Activated CD4-positive, alpha-beta T cell treated with anti-CD3 and anti-CD28 coated beads, Interleukin-2, Interleukin-4, amounts not matched to agents 100 ng/mL and 50 ng/mL, durations not matched to agents 16 hours and 8 hours (primary cell): ENCODE results near the gene TTYH3.

Source experiments
- DNase-seq: peaks from one replicate; pipeline ENCODE4 v3.0.0-alpha.2; 2020; ENCODE audit warnings: low spot score

Gene TTYH3

GRCh38 chr7:2616387-2617324 lies 15.1 kb upstream of the TTYH3 start:
- no peak for DNase-seq

GRCh38 chr7:2617325-2617905 lies 14.4 kb upstream of the TTYH3 start:
- no peak for DNase-seq

- no peak for DNase-seq
Observed at GRCh38 chr7:2619116-2619515, 12.7 kb upstream of the TTYH3 start.

GRCh38 chr7:2621061-2621828 lies 10.5 kb upstream of the TTYH3 start:
- DNase-seq = no peak

- DNase-seq = no peak
Observed at GRCh38 chr7:2621948-2622640, 9.7 kb upstream of the TTYH3 start.

GRCh38 chr7:2622869-2623697 lies 8.7 kb upstream of the TTYH3 start:
- DNase-seq = no peak

GRCh38 chr7:2623698-2624014 lies 8.1 kb upstream of the TTYH3 start:
- no peak for DNase-seq

GRCh38 chr7:2624293-2624886 lies 7.4 kb upstream of the TTYH3 start:
- DNase-seq = no peak

GRCh38 chr7:2626498-2627117 lies 5.2 kb upstream of the TTYH3 start:
- DNase-seq = no peak

- DNase-seq = no peak
Observed at GRCh38 chr7:2627258-2628129, 4.3 kb upstream of the TTYH3 start.

- no peak for DNase-seq
Observed at GRCh38 chr7:2628130-2628482, 3.7 kb upstream of the TTYH3 start.

- DNase-seq = no peak
Observed at GRCh38 chr7:2628891-2629290, 2.9 kb upstream of the TTYH3 start.

- no peak for DNase-seq
Observed at GRCh38 chr7:2629746-2630681, 1.8 kb upstream of the TTYH3 start.

- DNase-seq = no peak
Observed at GRCh38 chr7:2632733-2633537, 1.1 kb downstream of the TTYH3 start.

GRCh38 chr7:2633538-2634266 lies 1.9 kb downstream of the TTYH3 start:
- DNase-seq = no peak

GRCh38 chr7:2634267-2635145 lies 2.7 kb downstream of the TTYH3 start:
- no peak for DNase-seq
